ENCODE data around the gene SNRK. TPM values are rescaled to one million over a fixed set of nuclear protein-coding genes. Genes with fewer than 3 reads are reported as not detected.

The SNRK gene
- total RNA-seq, 2 donors from 2014 or later, result 41.9 to 45.4 TPM

DNA sequence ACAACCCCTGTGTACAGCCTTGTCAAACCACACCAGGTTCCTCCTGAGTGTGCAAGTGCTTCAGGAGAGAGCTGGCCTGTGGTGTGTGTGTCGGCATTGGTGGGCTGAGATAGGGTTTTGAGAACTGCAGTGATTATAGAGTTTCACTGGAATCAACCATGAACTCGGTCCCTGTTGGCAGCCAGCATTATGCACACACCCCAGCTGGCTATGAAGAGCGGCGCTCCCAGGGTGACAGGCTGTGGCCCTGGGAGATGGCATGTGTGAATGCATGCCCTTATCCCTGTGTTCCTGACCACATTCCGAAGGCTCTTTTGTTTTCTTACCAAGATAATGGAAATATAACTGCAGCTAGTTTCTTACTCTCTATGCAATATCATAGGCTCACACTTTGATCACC is 101.8 kb downstream of the SNRK start:
- H3K4me3 Mint-ChIP-seq, result no peak overlapping the region
- peaks cover 44 to 48% of the 10 kb centered on the region in 2 donors for H3K4me1 Mint-ChIP-seq (ENCODE audit: low read depth in 2 of 2)
- peak overlapping the region; percentile 85 to 89 for H3K27ac Mint-ChIP-seq
- H3K36me3 Mint-ChIP-seq, result no peaks in the 10 kb centered on the region
- no peaks in the 10 kb centered on the region for H3K27me3 Mint-ChIP-seq
- no peaks in the 10 kb centered on the region for H3K9me3 Mint-ChIP-seq
- DNase-seq (ENCODE audit: low spot score), result no peak
- ATAC-seq, result no peak

DNA sequence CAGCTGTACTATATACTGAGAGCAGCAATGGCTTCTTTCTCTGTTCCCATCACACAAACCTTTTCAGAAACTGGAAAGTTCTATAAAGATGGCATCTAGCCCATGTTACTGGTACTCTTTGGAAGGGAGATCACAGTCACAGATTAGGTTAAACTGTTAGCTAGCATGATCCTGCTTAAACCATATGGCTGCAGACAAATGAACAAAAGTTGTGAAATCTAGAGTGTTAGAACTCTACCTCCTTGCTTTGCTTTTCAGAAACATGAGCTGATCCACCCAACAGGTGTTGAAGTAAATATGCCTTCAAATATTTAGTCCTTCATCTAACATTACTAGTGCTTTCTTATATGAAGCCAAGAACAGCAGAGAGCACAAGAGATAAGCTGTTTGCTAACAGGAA is 102.6 kb downstream of the SNRK start:
- no peaks in the 10 kb centered on the region for H3K36me3 Mint-ChIP-seq
- no peaks in the 10 kb centered on the region for H3K9me3 Mint-ChIP-seq
- peaks cover 52 to 55% of the 10 kb centered on the region in 2 donors for H3K4me1 Mint-ChIP-seq (ENCODE audit: low read depth in 2 of 2)
- ATAC-seq (no peak), DNase-seq (ENCODE audit: low spot score) (no peak)
- H3K4me3 Mint-ChIP-seq, result peak overlapping the region; percentile 67
- no peaks in the 10 kb centered on the region for H3K27me3 Mint-ChIP-seq
- peak overlapping the region; percentile 85 to 89 for H3K27ac Mint-ChIP-seq

DNA sequence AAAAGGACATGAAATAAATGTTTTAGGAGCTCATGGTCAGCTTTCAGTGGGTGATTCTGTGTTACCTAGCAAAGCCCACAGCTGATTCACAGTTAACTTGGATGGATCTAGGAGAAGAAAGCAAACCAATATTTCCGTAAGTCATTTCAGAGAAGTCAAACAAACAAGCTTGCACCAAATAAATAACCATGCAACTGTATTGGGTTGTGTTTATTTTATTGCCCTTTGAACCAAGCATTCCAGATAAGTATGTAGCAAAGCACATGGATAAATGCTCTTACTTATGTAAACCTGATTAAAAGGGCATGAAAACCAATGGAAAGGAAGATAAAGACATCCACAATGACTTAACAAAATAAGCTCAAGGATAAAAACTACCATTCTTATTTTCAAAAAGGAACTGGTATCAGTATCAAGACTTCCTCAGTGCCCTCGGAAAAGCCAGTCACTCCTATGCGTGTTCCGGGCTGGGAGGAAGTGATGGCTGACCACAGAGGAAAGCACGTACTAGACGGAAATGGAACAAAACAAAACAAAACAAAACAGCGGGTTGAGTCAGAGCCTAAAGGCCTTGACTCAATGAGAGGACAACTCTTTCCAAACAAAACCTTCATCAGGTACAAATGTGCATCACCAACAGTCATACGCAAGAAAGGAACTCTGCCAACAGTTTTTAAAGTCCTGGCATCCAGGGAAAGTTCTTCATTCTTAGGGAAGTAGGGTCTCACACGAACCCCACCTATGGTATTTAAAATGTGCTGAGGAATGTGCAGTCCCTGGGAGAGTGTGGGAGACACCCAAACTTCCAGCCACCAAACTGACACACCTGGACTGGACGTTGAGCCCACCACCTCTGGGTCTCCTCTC is 103.3 kb downstream of the SNRK start:
- Mint-ChIP-seq H3K9me3 (no peaks in the 10 kb centered on the region), H3K27ac (peak overlapping the region; percentile 85 to 89), H3K4me3 (peak overlapping the region; percentile 67), H3K36me3 (no peaks in the 10 kb centered on the region), H3K4me1 (ENCODE audit: low read depth in 2 of 2) (peaks cover 59 to 62% of the 10 kb centered on the region in 2 donors), H3K27me3 (no peaks in the 10 kb centered on the region)
- ATAC-seq (peak; percentile 93 to 96), DNase-seq (ENCODE audit: low spot score) (peak; percentile 84)

DNA sequence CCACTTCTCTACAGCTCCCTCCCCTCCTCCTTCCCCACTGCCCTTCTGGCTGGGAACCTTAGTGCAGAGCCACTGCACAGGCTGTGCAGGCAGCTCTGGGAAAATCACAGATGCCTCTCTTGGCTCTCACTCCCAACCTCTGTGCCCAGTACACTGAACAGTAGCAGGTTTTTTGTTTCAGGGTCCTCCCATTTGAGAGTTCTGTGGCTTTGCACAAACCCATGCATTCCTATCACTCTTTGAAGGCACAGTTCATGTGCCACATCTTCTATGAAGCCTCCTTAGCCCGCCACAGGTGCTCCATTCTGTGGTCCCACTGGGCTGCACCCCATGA is 103.9 kb downstream of the SNRK start:
- Mint-ChIP-seq H3K36me3 (no peaks in the 10 kb centered on the region), H3K4me3 (peak overlapping the region; percentile 67), H3K9me3 (no peaks in the 10 kb centered on the region), H3K27ac (peak overlapping the region; percentile 85 to 89), H3K27me3 (no peaks in the 10 kb centered on the region), H3K4me1 (ENCODE audit: low read depth in 2 of 2) (peaks cover 59 to 66% of the 10 kb centered on the region in 2 donors)
- ATAC-seq (no peak), DNase-seq (ENCODE audit: low spot score) (no peak)

DNA sequence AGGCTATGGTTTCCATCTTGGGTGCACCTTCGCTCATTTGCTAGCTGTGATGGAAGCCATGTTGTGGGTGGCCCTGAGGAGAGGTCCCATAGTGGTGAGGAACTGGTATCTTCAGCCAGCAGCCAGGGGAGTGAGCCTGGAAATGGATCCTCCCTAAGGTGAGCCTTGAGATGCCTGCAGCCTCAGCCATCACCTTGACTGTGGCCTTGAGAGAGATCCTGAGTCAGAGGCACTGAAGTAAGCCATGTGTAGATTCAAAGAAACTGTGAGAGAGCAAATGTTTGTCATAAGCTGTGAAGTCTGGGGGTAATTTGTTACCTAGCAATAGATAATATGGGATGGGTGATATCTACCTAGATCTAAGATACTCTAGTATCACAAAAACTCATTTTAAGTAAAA is 105.3 kb downstream of the SNRK start:
- H3K36me3 Mint-ChIP-seq, result no peaks in the 10 kb centered on the region
- no peak for ATAC-seq
- no peaks in the 10 kb centered on the region for H3K9me3 Mint-ChIP-seq
- peak overlapping the region; percentile 85 to 89 for H3K27ac Mint-ChIP-seq
- peaks cover 54 to 58% of the 10 kb centered on the region in 2 donors for H3K4me1 Mint-ChIP-seq (ENCODE audit: low read depth in 2 of 2)
- no peak overlapping the region for H3K4me3 Mint-ChIP-seq
- DNase-seq (ENCODE audit: low spot score), result no peak
- H3K27me3 Mint-ChIP-seq, result no peaks in the 10 kb centered on the region

DNA sequence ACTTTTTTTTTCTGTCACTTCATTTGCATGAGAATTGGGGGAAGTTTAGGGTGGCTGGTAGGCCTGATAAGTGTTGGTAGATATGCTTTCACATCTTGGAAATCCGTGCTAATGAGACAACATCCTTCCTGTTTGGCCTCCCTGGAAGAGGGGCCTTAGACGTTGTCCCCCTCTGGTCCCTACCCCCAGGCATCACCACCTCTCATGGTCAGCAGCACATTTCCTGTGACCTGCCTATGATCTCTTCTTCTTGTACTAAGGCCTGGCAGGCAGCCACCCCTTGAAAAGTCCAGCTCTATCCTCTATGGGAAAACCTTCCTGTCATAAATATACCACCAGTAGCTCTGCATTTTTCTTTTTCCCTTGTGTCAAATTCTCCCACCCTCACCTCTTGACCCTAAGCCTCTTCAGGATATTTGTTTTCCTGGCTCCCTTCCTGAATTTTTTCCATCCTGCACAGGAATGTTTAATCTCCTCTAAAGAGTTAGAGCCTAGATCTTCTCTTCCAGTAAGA is 107.8 kb downstream of the SNRK start:
- H3K27ac Mint-ChIP-seq, result peak overlapping the region; percentile 9 to 89
- no peak for DNase-seq (ENCODE audit: low spot score)
- H3K27me3 Mint-ChIP-seq, result no peaks in the 10 kb centered on the region
- peak overlapping the region; percentile 18 for H3K4me3 Mint-ChIP-seq
- no peaks in the 10 kb centered on the region for H3K9me3 Mint-ChIP-seq
- H3K36me3 Mint-ChIP-seq, result no peaks in the 10 kb centered on the region
- ATAC-seq, result peak in 1 of 2 donors; percentile 29
- H3K4me1 Mint-ChIP-seq (ENCODE audit: low read depth in 2 of 2), result peaks cover 37 to 39% of the 10 kb centered on the region in 2 donors

DNA sequence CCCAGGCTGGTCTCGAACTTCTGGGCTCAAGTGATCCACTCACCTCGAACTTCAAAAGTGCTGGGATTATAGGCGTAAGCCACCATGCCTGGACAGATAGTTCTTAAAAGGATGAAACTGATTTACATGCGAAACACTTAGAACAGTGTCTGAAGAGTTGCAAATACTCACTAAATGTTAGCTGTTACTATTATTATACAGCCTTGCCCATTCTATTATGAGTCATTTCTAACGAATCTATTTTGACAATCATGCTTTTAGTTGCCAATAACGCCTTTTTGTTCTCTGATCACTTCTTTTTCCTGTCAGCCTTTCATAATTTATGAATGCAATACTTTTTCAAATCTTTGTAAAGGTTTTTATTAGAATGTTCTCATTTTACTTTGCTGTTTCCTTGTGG is 112.7 kb downstream of the SNRK start:
- Mint-ChIP-seq H3K27ac (no peak overlapping the region), H3K4me3 (no peak overlapping the region), H3K27me3 (no peaks in the 10 kb centered on the region), H3K9me3 (no peaks in the 10 kb centered on the region), H3K4me1 (ENCODE audit: low read depth in 2 of 2) (peaks cover 9 to 10% of the 10 kb centered on the region in 2 donors), H3K36me3 (no peaks in the 10 kb centered on the region)
- DNase-seq (ENCODE audit: low spot score) (no peak), ATAC-seq (no peak)

DNA sequence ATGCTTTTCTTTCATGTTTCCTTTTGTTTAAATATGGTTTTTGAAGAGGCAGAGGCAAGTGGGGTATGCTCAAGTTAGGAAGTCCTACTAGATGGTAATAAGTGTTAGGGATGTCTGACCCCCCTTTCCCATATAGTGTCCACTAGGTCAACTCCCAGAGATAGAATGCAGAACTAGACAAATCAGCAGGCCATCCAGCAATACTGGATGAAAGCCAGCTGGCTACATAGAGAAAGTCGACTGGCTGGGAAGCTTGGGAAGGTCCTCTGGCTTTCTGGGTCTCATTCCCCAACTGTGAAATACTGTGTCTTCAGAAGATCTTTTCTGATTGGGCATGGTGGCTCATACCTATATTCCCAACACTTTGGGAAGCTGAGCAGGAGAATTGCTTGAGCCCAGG is 113.8 kb downstream of the SNRK start:
- no peaks in the 10 kb centered on the region for H3K27me3 Mint-ChIP-seq
- H3K36me3 Mint-ChIP-seq, result no peaks in the 10 kb centered on the region
- ATAC-seq (no peak), DNase-seq (ENCODE audit: low spot score) (no peak)
- no peak overlapping the region for H3K27ac Mint-ChIP-seq
- H3K9me3 Mint-ChIP-seq, result no peaks in the 10 kb centered on the region
- no peak overlapping the region for H3K4me3 Mint-ChIP-seq
- H3K4me1 Mint-ChIP-seq (ENCODE audit: low read depth in 2 of 2), result peaks cover 0 to 3% of the 10 kb centered on the region in 2 donors

Other genes starting within 250 kb of the SNRK start
- gene POMGNT2, start 180.5 kb upstream of the SNRK start, total RNA-seq, result 1 to 10 TPM; 6.2 to 7.4 TPM

Measured in natural killer cell treated with Interleukin-12 subunit alpha and Interleukin-12 subunit beta and Interleukin-15 and Interleukin-18, amount 100 ng/mL, for 72 hours (primary cell).